ENCODE data around the gene GPR173.

The GPR173 gene, protein sequence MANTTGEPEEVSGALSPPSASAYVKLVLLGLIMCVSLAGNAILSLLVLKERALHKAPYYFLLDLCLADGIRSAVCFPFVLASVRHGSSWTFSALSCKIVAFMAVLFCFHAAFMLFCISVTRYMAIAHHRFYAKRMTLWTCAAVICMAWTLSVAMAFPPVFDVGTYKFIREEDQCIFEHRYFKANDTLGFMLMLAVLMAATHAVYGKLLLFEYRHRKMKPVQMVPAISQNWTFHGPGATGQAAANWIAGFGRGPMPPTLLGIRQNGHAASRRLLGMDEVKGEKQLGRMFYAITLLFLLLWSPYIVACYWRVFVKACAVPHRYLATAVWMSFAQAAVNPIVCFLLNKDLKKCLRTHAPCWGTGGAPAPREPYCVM

DNA sequence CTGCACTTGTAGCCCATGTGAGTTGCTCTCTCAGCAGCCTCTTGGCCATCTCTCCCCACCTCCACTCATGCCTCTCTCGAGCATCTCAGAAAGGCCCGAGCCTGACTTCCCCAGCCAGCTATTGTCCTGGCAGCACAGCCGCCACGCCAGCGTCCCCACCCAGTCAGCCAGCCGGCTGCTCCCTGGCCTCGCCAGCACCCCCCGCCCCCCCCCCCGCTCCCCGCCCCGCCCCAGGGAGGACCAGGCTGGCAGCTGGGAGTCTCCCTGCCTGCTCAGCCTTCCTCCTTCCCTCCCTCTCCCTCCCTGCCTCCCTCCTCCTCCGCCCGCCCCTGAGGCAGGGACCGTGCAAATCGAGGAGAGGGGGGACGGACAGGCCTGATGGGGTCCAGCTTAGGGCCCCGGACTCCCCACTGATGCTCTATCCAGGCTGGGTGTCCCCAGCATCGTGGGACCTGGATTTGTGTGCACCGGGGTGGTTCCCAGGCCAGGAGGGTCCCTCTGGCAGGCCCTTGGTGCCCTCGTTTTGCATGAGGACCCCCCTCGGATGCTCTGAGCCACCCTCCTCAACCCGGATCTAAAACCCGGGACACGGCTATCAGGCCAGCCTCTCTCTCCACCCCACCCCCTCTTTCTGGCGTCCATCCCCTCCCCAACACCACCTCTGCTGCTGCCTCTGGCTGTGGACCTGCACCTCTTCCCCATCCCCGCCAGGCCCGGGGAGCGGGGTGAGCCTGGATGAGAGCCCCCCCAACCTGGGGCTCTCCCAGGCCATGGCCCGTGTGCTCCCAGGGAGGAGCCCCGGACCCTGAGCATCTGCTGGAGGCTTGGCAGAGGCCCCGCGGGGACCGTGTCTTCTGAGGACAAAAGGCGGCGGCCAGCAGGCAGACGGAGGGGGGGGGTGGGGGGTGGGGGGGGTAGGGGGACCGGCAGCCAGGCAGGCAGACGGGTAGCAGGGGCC lies at the start of gene GPR173:
GPR173 (plus strand) TSS at position 621 of the 958 bp plus-strand sequence. CDS start 27,833 bp downstream, outside the sequence.
- no peak for FAIRE-seq

DNA sequence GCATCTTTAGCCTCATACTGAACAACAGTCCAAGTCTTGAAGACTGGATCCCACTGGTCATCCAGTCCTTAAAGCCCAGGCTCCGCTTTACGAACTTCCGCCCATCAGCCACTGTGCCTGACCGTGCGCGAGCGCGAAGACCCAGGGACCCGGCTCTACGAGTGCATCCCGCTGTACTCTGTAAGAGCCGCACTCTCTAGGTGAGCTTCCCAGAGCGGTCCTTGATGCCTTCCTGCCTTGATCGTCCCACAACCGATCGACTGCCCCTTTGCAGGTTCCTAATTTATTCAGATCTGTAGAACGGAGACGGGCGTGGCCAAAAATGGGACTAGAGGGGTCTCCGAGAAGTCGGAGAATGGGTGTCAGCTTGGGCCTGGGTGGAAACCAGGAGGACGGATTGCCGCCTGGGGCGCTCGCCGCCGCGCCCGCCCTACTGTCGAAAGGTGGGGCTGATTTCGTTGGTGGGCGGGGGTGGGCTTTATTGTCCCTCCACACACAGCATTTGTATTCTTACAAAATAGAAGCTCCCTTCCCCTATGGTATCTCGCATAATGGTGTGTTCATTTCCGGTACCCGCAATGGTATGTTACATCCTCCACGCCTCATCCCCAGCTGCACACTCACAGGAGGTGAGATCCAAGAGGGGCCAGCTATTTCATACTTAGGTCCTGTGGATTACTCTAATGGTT lies 48.0 kb upstream of the GPR173 start:
- FAIRE-seq = no peak

DNA sequence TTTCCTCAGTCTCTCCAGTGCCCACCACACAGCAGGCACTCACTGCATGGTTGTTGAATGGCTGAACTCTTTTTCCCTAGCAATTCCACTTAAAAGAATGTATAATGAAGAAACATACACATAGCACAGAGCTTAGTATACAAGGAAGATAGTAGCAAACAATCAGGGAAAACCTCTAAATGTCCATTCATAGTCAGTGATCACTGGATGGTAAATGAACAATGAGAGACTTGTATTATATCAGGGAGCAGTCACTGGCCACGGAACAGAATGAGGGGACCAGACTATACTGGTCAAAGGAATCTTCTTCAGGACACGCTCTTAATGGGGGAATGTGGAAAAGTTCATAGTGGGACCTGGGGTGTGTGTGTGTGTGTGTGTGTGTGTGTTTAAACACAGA lies 46.6 kb upstream of the GPR173 start:
- no peak for FAIRE-seq

DNA sequence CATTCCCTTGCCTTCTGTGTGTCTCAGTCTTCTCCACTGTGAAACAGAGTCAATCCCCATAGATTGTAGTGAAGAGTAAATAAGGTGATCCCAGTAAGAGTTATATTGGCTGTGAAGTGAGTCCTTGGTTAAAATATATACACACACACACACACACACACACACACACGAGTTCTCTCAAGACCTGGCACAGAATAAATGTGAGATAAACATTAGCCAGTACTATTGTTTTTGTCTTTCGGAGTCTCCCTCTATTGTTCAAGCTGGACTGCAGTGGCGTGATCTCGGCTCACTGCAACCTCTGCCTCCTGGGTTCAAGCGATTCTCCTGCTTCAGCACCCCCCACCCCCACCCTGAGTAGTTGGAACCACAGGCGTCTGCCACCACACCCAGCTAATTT lies 45.5 kb upstream of the GPR173 start:
- no peak for FAIRE-seq

DNA sequence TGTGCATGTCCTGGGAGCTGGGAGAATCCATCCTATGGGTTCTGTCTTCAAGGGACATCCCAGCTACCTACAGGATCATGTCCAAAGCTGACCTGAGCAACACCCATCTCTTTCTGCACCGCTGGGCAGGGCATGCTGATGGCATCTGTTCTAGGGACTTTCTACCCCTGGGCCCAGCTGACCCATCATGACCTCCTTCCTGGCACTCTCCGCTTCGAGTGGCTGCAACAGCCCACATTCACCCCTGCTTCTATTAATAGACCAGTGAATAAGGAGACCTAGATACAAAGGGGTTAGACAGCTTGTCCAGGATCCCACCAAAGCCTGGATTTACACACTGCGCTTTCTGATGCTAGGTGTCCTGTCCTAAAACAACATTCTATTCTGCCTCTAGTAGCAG lies 44.6 kb upstream of the GPR173 start:
- no peak for FAIRE-seq

DNA sequence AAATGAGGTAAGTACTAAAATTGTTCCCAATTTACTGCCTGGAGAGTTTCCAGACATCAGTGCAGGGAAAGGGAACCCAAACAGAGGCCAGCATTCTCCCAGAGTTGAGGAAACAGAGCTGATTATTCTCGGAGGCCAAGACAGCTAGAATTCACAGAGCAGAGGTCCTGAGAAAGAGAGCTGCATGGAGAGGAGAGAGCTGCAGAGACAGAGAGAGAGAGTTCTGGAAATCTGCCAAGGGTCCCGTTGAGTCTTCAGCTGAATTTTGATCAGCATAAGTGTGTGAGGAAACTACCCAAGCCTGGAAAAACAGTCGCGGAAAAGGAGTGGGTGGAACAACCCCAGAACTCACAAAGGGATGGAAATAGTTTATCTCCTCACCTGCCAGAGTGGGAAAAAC lies 43.8 kb upstream of the GPR173 start:
- FAIRE-seq = no peak

DNA sequence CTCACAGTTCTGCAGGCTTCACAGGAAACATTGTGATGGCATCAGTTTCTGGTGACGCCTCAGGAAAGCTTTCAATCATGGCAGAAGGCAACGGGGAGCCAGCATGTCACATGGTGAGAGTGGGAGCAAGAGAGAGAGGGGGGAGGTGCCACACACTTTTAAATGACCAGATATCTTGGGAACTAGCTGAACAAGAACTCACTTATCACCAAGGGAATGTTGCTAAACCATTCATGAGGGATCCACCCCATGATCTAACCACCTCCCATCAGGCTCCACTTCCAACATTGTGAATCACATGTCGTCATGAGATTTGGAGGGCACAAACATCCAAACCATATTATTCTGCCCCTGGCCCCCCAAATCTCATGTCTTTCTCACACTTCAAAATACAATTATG lies 43.3 kb upstream of the GPR173 start:
- no peak for FAIRE-seq

DNA sequence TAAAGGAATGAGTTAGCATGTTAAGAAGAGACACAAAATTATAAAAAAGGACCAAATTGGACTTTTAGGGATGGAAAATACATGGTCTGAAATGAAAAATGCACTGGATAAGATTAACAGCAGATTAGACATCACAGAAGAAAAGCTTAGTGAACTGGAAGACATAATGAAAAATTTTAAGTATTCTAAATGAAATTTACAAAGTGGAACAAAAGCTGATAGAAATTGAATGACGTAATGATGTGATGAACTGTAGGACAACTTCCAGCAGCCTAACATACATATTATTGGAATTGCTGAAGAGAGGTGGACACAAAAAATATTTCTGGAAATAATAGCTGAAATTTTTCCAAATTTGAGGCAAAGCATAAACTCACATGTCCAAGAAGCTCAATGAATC lies 39.6 kb upstream of the GPR173 start:
- no peak for FAIRE-seq

DNA sequence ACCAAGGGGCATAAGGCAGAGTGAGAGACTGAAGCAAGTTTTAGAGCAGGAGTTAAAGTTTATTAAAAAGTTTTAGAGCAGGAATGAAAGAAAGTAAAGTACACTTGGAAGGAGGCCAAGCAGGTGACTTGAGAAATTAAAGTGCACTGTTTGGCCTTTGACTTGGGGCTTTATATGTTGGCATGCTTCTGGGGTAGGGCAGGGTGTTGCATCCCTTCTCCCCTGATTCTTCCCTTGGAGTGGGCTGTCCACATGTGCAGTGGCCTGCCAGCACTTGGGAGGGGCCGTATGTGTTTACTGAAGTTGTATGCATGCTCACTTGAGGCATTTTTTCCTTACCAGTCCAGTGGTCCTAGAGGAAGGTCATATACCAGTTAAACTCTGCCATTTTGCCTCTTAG lies 35.3 kb upstream of the GPR173 start:
- FAIRE-seq = no peak

DNA sequence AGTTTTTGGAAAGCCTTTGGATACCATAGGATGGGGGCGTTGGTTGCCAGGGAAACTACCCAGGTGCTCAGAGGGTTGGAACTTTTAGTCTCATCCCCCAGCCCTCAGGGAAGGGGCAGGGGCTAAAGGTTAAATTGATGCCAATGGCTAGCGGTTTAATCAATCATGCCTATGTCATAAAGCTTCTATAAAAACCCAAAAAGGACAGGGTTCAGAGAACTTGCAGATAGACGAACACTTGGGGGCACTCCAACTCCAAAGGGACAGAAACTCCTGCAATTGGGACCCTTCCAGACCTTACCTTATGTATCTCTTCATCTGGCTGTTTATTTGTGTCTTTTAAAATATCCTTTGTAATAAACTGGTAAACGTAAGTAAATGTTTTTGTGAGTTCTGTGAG lies 30.0 kb upstream of the GPR173 start:
- no peak for FAIRE-seq

DNA sequence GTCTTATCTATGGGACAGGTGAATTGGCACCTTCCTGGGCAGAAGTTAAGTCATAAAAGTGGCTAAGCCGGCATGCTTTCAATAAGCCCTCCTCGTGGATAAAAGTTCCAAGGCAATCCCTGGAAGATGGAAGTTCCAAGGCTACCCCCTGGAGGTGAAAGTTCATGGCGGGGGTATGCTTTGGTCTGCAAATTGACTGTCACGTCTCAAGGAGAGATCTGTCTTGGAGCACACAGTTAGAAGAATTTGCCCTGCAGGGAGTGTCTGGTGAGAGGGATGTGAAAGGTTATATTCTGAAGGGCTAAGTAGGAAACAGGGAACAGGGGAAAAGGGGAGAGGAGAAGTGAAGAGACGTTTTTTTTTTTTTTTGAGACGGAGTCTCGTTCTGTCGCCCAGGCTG lies 26.2 kb upstream of the GPR173 start:
- FAIRE-seq = no peak

DNA sequence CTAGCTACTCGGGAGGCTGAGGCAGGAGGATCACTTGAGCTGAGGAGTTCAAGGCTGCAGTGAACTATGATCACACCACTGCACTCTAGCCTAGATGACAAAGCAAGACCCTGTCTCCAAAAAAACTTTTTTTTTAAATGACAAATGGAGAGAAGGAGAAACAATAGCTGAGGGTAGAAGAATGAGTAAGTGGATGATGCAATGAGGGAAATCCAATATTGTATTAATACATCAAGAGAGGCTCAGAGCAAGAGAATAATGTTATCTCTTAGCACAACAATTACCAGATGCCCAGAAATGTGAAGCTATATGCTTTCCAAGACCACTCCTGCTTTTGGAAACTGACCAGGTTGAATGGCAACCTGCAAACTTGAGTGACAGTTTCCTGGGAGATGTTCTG lies 19.9 kb upstream of the GPR173 start:
- FAIRE-seq = no peak

DNA sequence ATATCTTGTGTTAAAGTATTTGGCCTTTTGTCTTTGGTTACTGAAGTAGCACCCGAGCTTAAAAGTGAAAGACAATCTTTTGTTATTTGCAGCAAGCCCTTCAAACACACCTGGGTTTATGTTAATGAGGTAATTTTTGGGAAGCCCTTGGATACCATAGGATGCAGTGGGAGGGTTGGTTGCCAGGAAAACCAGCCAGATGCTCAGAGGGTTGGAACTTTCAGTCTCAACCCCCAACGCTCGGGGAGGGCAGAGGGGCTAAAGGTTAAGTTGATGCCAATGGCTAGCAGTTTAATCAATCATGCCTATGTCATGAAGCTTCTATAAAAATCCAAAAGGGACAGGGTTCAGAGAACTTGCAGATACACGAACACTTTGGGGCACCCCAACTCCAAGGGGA lies 17.2 kb upstream of the GPR173 start:
- FAIRE-seq = no peak

DNA sequence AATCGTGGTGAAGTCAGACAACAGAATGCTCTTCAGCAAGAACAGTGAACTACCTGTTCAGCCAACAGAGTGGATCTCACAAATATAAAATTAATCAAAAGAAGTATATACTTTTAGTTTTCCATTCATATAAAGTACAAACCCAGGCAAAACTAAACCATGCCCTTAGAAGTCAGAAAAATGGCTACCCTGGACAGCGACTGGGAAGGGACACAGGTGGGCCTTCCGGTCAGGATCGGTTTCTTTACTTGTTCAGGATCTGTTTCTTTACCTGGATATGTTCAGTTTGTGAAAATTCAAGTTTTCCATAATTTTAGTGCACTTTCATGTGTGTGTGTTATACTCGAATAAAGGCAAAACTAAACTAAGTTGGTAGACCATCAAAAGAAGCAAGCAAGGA lies 12.4 kb upstream of the GPR173 start:
- no peak for FAIRE-seq

DNA sequence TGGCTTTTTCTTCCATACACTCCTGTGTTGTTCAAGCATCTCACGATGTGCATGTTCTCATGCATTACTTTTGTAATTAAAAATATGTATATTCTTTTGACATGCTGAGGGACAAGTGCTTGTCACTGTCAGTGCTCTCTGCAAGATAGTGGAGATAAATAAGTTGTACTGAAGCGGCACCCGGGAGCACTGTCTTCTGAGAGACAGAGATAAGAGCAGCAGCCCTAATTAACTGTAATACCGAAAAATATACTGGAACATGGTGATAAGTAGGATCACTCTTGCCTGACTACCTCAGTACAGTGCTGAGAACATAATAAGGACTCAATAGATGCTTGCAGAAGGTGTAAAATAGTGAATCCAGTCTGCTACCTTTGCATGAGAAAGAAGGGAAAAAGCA lies 9.4 kb upstream of the GPR173 start:
- no peak for FAIRE-seq

DNA sequence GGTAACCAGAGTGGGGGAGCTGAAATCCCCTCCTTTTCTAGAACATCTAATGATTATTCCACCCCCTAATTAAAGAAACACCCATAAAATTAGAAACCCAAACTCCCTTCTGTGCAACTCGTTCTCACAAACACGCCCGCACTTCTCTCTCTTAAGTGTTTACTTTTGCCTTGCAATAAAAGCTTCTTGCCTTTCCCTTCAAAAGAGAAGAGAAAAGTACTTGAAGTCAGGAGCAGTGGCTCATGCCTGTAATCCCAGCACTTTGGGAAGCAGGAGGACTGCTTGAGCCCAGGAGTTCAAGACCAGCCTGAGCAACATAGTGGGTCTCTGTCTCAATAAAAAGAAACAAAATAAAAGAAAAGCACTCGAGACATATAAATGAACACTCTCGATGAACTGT lies 3.6 kb upstream of the GPR173 start:
- no peak for FAIRE-seq

DNA sequence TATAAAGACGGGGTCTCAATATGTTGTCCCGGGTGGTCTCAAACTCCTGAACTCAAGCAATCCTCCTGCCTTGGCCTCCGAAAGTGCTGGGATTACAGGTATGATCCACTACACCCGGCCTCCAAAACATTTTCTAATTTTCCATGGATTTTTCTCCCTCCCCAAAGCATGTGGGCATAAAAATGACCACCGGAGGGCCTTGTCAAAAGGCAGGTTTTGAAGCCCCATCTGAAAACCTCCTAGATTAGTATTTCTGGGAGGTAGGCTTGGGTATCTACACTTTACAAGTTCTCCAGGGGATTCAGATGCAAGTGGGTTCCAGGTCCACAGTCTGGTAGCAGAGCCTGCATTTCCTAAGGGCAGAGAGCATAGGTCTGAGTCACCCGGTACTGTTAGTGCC lies 1.4 kb upstream of the GPR173 start:
- no peak for FAIRE-seq

DNA sequence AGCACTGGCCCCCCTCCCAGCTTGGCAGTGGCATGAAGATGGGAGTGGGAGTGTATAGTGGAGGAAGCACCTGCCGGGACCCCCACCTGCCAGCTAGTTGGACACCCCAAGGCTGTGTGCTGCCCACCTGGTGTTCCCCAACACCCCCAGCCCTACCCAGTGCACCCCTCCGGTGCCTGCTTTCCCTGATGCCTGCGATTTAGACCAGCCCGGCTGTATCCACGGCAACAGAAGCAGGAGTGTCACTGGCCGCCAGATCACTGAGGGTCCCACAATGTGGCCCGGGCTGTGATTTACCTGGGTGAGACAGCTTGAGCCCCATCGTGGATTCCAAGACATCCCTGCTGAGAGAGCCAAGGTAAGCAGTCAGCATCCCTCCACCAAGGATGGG lies 533 bp downstream of the GPR173 start:
- no peak for FAIRE-seq

DNA sequence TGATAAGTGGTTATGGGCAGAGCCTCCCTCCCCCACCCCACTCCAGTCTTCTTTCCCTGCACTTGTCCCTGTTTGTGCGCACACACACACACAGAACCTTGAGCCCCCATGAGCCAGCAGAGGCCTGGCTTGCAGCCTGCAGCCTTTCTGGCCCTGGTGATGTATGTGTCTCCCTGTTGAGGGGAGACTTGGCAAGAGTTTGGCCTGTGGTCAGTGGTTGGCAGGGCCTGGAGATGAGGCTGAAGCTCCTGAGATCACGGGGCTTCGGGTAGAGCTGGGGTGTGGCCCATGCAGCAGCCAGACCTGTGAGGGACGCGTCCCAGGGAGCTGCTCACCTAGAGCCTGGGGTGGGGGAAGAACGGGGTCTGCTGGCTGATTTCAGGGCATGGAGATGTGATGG lies 2.3 kb downstream of the GPR173 start:
- no peak for FAIRE-seq

DNA sequence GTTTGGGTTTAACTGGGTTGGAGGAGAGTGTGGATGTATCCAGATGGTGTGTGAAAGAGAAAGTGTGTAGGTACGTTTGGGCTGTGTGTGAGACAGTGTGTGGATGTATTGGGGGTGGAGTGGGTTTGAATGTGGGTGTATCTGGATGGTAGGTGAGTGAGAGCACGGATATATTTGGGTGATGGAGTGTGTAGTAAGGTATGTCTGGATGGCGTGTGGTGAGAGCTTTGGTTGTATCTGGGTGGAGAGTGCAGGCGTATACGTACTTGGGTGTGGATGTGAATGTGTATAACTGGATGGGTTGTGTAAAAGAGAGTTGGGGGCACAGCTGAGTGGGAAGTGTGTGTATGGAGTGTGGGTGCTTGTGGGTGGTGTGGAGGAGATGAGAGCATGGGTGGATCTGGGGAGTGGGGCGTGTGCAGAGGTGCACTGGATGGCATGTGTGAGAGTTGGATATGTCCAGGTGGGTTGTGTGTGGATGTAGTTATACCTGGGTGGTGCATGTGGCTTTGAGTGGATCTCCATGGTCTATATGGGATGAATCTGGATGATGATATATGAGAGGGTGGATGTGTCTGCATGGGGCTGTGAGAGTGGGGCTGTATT lies 6.8 kb downstream of the GPR173 start:
- no peak for FAIRE-seq

DNA sequence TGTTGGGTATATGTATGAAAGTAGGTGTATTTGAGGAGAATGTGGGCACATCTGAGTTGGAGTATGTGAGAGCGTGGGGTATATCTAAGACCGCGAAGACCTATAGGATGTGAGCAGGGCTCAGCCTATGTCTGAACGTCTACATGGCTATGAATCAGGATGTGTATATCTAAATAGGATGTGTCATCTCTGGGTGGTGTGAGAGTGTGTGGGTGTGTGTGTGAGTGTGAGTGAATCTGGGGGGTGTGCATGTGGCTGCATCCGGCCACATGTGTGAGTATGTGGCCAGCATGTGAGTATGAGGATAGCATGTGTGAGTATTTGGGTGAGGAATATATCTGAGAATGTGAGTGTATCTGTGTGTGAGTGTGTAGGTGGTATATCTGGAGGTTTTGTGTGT lies 7.7 kb downstream of the GPR173 start:
- FAIRE-seq = no peak

DNA sequence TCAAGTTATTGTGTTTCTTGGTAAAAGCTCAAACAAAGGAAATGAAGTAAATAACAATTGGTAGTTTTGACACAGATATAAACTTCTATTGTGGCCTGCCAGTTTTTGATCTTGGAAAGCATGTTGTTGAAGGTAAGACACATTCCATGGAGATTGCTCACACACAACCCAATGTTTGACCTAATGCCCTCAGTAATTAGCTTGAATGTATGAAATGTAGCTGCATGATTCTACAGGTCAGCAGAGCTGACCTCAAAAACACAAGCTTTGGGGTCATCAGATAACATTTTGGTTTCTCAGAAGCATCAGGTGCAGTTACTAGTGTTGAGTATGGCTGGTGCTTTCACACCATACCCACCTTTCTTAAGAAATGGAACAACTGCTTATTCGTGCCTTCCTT lies 16.5 kb downstream of the GPR173 start:
- no peak for FAIRE-seq

DNA sequence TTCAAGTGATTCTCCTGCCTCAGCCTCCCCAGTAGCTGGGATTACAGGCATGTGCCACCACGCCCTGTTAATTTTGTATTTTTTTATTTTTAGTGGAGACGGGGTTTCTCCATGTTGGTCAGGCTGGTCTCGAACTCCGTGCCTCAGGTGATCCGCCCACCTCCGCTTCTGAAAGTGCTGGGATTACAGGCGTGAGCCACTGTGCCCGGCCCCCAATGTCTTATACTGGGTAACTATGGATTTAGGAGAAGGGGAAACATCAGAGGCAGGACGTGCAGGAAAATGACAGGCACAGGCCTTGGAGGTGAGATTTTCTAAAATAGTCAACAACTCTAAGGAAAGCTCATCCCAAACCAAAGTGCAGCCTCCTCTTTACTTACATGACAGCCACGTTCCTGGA lies 22.5 kb downstream of the GPR173 start:
- no peak for FAIRE-seq
